WI38 (cell line): ENCODE results near the gene HEPHL1.
"Not testable (repeated sequence)": the region's sequence is repeated elsewhere in the genome, so short reads cannot be mapped to it uniquely, and the experiment has no call there.

Experiments
- H3K4me3 ChIP-seq: 2 replicates; pipeline ENCODE4 v1.5.1; 2011; ENCODE audit warnings: low read depth, mild to moderate bottlenecking, control low read depth, low read length
- TF ChIP-seq, protein P1 (sequence below): IDR thresholded peaks from 2 replicates; pipeline ENCODE4 v1.5.1; 2012; ENCODE audit warnings: low read depth, mild to moderate bottlenecking, control low read depth, low read length

Gene HEPHL1

DNA sequence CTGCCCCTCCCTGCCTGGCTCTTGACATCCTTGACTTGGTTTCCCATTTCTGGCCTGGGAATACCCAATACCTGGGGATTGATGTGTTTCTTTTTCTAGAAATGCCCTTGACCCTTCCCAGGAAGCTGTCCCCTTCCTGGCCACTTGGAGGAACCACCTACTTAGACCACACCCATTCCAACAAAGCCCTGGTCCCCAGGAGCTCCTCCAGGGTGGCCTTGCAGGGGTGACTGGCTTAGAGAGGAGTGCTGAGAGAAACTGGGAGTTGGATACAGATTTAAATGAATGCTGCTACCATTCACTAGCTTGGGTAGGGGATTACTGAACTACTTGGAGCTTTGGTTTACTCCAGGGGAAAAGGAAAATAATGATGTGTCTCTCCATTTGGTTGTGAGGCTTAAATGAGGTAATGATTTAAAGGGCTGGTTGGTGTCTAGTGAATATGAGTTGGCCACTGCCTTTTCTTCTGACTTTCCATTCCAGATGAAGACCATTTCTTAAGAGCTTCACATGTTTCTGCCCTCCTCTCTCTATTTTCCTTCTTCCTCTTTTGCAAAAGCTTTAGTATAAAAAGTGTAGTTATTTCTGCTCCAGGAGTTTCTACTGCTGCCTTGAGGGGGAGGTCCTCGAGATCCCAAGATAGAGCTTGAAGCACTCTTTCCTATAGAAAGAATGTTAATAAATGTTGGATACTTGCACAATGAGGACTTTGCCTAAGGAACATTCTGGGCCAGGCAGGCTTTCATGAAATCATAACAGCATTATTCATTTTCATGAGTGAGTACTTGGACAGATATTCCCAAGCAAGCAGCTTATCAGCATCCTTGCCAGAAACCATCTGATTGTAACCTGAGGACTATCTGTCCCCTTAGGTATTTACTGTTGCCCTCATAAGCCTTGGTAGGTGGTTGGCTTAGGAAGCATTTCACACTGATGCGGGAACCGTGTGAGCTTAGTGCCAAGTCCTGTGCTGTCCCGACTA lies 129.8 kb downstream of the HEPHL1 start:
- no peak overlapping the region for H3K4me3 ChIP-seq
- TF ChIP-seq, protein P1, sequence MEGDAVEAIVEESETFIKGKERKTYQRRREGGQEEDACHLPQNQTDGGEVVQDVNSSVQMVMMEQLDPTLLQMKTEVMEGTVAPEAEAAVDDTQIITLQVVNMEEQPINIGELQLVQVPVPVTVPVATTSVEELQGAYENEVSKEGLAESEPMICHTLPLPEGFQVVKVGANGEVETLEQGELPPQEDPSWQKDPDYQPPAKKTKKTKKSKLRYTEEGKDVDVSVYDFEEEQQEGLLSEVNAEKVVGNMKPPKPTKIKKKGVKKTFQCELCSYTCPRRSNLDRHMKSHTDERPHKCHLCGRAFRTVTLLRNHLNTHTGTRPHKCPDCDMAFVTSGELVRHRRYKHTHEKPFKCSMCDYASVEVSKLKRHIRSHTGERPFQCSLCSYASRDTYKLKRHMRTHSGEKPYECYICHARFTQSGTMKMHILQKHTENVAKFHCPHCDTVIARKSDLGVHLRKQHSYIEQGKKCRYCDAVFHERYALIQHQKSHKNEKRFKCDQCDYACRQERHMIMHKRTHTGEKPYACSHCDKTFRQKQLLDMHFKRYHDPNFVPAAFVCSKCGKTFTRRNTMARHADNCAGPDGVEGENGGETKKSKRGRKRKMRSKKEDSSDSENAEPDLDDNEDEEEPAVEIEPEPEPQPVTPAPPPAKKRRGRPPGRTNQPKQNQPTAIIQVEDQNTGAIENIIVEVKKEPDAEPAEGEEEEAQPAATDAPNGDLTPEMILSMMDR, result no peak

DNA sequence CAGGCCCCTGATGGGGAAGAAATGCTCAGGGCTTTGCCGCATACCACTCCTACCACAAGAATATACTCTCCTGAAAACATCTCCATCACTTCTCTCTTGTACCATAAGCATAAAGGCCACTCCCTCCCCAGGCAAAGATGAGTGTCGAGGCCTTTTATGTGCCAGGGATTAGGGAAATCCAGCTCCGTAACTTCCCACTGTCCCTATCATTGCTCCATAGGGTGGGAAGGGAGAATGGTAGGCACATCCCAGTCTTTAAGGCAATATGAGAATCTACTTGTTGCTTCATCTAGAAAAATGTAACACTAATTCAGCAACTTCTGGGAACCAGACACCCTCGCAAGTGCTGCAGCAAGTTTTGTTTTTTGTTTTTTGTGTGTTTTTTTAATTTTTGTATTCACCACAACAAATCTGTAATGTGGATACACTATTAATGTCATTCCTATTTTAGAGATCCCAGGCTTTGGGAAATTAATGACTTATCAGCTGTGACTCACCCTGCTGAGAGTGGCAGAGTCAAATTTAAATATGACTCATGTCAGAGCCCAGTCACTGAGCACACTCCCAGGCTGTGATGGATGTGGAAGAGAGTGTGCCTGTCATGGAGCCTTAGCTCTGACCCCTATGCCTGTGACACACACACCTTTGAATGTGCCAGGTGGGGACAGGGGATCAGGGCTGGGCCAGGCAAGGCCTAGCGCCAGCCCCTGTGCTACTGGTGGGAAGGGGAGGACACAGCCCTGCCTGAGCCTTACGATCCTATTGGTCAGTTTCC lies 130.9 kb downstream of the HEPHL1 start:
- no peak overlapping the region for H3K4me3 ChIP-seq

DNA sequence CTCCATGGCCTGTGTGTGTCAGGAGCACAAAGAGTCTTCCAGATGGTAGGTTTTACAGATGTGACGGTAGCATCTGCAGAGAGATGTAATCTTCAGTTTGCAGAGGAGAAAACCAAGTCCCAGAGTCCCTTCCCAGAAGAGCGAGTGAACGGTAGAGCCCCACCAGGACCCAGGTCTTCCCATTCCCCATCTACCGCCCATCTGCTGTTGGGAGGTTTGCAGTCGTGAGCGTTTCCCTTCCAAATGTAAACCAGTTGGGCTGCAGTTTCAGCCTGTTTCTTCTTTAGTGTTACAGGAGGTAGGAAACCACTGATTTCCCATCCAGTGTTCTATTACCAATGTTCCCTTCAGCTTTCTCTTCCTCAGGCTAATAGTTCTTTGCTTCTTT lies 131.5 kb downstream of the HEPHL1 start:
- TF ChIP-seq, protein P1, result no peak
- no peak overlapping the region for H3K4me3 ChIP-seq

More for the DNA sequence above, 130.9 kb downstream of the HEPHL1 start:
- TF ChIP-seq, protein P1, result no peak

DNA sequence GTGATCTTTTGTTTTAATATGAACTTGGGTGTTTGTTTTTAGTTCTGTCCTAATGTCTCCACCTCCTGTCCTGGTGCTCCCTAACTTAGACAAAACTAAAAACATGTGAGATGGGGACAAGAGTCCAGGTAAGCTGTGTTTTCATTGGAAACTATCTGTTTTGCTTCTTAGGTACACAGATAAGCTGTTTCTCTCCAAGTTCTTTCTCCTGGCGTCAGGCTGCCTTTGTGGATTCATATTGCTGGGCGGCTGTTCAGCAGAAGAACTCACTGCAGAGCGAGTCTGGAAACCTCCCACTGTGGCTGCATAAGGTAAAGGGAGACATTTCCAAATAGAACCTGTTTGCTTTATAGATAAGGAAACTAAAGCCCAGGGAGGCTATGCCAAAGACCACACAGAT lies 132.2 kb downstream of the HEPHL1 start:
- no peak overlapping the region for H3K4me3 ChIP-seq
- TF ChIP-seq, protein P1, result no peak

DNA sequence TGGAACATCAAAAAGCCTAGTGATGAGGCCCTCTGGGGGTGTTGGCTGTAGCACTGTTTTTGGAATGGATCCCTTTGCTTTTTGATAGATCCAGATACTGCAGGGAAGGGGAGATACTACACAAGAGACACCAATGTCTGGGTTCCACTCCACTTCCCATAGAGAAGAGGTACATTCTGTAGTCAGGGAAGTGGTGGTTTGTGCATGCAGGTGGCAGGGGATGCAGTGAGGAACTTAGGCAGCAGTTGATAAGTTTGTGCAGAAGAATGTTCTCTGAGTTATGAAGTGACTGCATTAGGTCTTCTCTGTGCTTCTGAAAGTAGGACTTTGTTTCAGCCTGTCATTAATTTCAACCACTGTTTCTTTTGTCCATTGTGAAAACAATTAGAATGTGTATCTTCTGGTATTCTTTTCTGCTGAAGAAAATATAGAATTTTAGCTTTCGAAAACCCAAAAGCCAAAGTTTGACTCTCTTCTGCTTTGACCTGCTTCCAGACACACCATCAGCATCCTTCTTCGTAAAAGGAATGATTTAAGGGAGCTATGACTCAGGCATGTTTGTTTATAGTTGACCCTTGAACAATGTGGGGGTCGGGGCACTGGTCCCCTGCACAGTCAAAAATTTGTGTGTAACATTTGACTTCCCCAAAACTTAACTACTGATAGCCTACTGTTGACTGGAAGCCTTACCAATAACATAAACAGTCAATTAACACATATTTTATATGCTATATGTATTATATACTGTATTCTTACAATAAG lies 133.1 kb downstream of the HEPHL1 start:
- TF ChIP-seq, protein P1, result no peak
- no peak overlapping the region for H3K4me3 ChIP-seq

DNA sequence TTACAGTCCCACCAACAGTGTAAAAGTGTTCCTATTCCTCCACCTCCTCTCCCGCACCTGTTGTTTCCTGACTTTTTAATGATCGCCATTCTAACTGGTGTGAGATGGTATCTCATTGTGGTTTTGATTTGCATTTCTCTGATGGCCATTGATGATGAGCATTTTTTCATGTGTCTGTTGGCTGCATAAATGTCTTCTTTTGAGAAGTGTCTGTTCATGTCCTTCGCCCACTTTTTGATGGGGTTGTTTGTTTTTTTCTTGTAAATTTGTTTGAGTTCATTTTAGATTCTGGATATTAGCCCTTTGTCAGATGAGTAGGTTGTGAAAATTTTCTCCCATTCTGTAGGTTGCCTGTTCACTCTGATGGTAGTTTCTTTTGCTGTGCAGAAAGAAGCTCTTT lies 136.2 kb downstream of the HEPHL1 start:
- not testable (repeated sequence) for H3K4me3 ChIP-seq
